Left ventricle myocardium inferior (tissue), 1 donor: ENCODE results near the gene ABLIM1. TPM values are rescaled to one million over a fixed set of nuclear protein-coding genes. Genes with fewer than 3 reads are reported as not detected.

Experiments
- DNase-seq: peaks from one replicate; pipeline ENCODE4 v3.0.0-alpha.2; 2020
- H3K27ac ChIP-seq: fragments of 200-600 bp; replicated peaks from 2 replicates; pipeline ENCODE4 v1.8.0; 2021
- H3K27me3 ChIP-seq: fragments of 200-600 bp; 2 replicates; pipeline ENCODE4 v1.8.0; 2021; ENCODE audit warnings: low read depth
- H3K36me3 ChIP-seq: fragments of 200-600 bp; 2 replicates; pipeline ENCODE4 v1.8.0; 2021
- H3K4me1 ChIP-seq: fragments of 200-600 bp; 2 replicates; pipeline ENCODE4 v1.8.0; 2021
- H3K4me3 ChIP-seq: fragments of 200-600 bp; 2 replicates; pipeline ENCODE4 v1.8.0; 2021; ENCODE audit warnings: mild to moderate bottlenecking, moderate library complexity
- H3K9me3 ChIP-seq: fragments of 200-600 bp; replicated peaks from 2 replicates; pipeline ENCODE4 v1.8.0; 2021
- CTCF ChIP-seq: fragments of 200-600 bp; IDR thresholded peaks from 2 replicates; pipeline ENCODE4 v1.8.0; 2021; ENCODE audit warnings: antibody characterized with exemption, mild to moderate bottlenecking, borderline replicate concordance
- intact Hi-C: fragments of 100-400 bp; cut with micrococcal nuclease; formaldehyde crosslinking; loops from one replicate; pipeline ENCODE4 v1.11.0; 2022
- total RNA-seq: library from RNA; stranded (reverse); fragmentation: NEBNext Ultra II Directional; extraction: Animal tissue kit (Norgen Biotek cat#: 25700); gene quantifications from one replicate; pipeline ENCODE4 v1.2.1, GENCODE V29; 2021
- donor health status: DM: no; HTN: yes; CAD: no; lungs with severe emphysema.

The ABLIM1 gene
- total RNA-seq, 1 donor from 2014 or later, result 674 TPM

- Histone ChIP-seq H3K4me3 (no peak overlapping the region), H3K9me3 (no peaks in the 10 kb centered on the region), H3K27me3 (no peaks in the 10 kb centered on the region), H3K4me1 (peaks cover 49% of the 10 kb centered on the region), H3K36me3 (peaks cover 4% of the 10 kb centered on the region), H3K27ac (no peak overlapping the region)
- no peak for DNase-seq
- intact Hi-C loops, result no loop called here
- TF ChIP-seq CTCF, result no peak
Measured at GRCh38 chr10:114669648-114670047, 11.6 kb upstream of the ABLIM1 start.

- DNase-seq, result no peak
- no peaks in the 10 kb centered on the region for H3K9me3 ChIP-seq
- H3K27me3 ChIP-seq, result no peaks in the 10 kb centered on the region
- peaks cover 60% of the 10 kb centered on the region for H3K4me1 ChIP-seq
- no peaks in the 10 kb centered on the region for H3K36me3 ChIP-seq
- no peak for TF ChIP-seq CTCF
- H3K4me3 ChIP-seq, result no peak overlapping the region
- intact Hi-C loops, result no loop called here
- no peak overlapping the region for H3K27ac ChIP-seq
Measured at GRCh38 chr10:114668375-114669080, 10.5 kb upstream of the ABLIM1 start.

- Histone ChIP-seq H3K27ac (peak overlapping the region; percentile 88), H3K4me1 (peaks cover 86% of the 10 kb centered on the region), H3K36me3 (no peaks in the 10 kb centered on the region), H3K4me3 (no peak overlapping the region), H3K9me3 (peaks cover 8% of the 10 kb centered on the region), H3K27me3 (no peaks in the 10 kb centered on the region)
- TF ChIP-seq CTCF, result no peak
- no peak for DNase-seq
- intact Hi-C loops, result no loop called here
Measured at GRCh38 chr10:114665873-114666272, 7.8 kb upstream of the ABLIM1 start.

GRCh38 chr10:114665406-114665805 is 7.3 kb upstream of the ABLIM1 start:
- intact Hi-C loops, result no loop called here
- peaks cover 91% of the 10 kb centered on the region for H3K4me1 ChIP-seq

GRCh38 chr10:114664127-114664526 is 6.1 kb upstream of the ABLIM1 start:
- H3K4me3 ChIP-seq, result no peak overlapping the region
- peaks cover 91% of the 10 kb centered on the region for H3K4me1 ChIP-seq
- H3K9me3 ChIP-seq, result peaks cover 8% of the 10 kb centered on the region
- H3K27me3 ChIP-seq, result no peaks in the 10 kb centered on the region
- H3K27ac ChIP-seq, result peak overlapping the region; percentile 88
- no peaks in the 10 kb centered on the region for H3K36me3 ChIP-seq
- DNase-seq, result no peak
- intact Hi-C loops, result no loop called here
- TF ChIP-seq CTCF, result no peak

More at GRCh38 chr10:114665406-114665805, 7.3 kb upstream of the ABLIM1 start:
- DNase-seq, result no peak
- Histone ChIP-seq H3K27me3 (no peaks in the 10 kb centered on the region), H3K4me3 (no peak overlapping the region), H3K27ac (peak overlapping the region; percentile 88), H3K36me3 (no peaks in the 10 kb centered on the region), H3K9me3 (peaks cover 8% of the 10 kb centered on the region)
- TF ChIP-seq CTCF, result no peak
